Endothelial cell of umbilical vein (primary cell): ENCODE results near the gene RIPOR3. TPM values are rescaled to one million over a fixed set of nuclear protein-coding genes. Genes with fewer than 3 reads are reported as not detected.

Experiments
- BruUV-seq: library from RNA; stranded (reverse); fragments of 400-500 nt; replicated peaks from 2 replicates; lab custom pipeline; 2021; lab: Mats Ljungman, UMichigan
- CTCF ChIA-PET: fragments of 300-600, 350-600 bp; sonication (Branson Sonifier 250); formaldehyde crosslinking; loops from one replicate; lab custom pipeline; 2021; ENCODE audit warnings: antibody characterized with exemption, inconsistent platforms; lab: Charles Lee
- POLR2A ChIA-PET: fragments of 300-600, 350-600 bp; sonication (Branson Sonifier 250); formaldehyde crosslinking; loops from one replicate; lab custom pipeline; 2021; ENCODE audit warnings: antibody characterized with exemption, inconsistent platforms; lab: Charles Lee
- DNase-seq: peaks from one replicate; pipeline ENCODE4 v3.0.0-alpha.2; 2011; ENCODE audit warnings: low read depth, low spot score
- FAIRE-seq: peaks from 2 replicates; lab custom pipeline; 2011; peaks lifted over from hg19 to GRCh38; lab: Jason Lieb, UNC
- H2AFZ ChIP-seq: 2 replicates; pipeline ENCODE4 v1.6.0; 2012; ENCODE audit warnings: low read depth, low read length, control low read depth, inconsistent platforms
- H3K27ac ChIP-seq: 2 replicates; pipeline ENCODE4 v1.5.1; 2011; ENCODE audit warnings: low read depth, mild to moderate bottlenecking, control low read depth, low read length, moderate library complexity; ENCODE audit not compliant: insufficient read depth
- H3K27me3 ChIP-seq, 2 experiments: 2 replicates each; pipeline versions ENCODE4 v1.6.0 to v1.6.1; 2011; ENCODE audit warnings: low read length in 2 of 2, mixed read lengths in 1 of 2; ENCODE audit not compliant: control insufficient read depth in 2 of 2, insufficient read depth in 2 of 2
- H3K36me3 ChIP-seq, 2 experiments: 2 replicates in 1 of 2; 3 replicates in 1 of 2; pipeline ENCODE4 v1.5.1; 2011; ENCODE audit warnings: low read length in 2 of 2, mild to moderate bottlenecking in 1 of 2, moderate library complexity in 1 of 2; ENCODE audit not compliant: control insufficient read depth in 2 of 2, insufficient read depth in 2 of 2; ENCODE audit errors: extremely low read depth in 1 of 2
- H3K4me1 ChIP-seq: 3 replicates; pipeline ENCODE4 v1.5.1; 2011; ENCODE audit warnings: mild to moderate bottlenecking, low read length; ENCODE audit not compliant: control insufficient read depth, insufficient read depth; ENCODE audit errors: extremely low read depth
- H3K4me2 ChIP-seq: 2 replicates; pipeline ENCODE4 v1.6.1; 2011; ENCODE audit warnings: low read length, control low read depth, mixed read lengths; ENCODE audit not compliant: insufficient read depth
- H3K4me3 ChIP-seq, 3 experiments: fragments of 200-600 bp in 1 of 3; sonication (generic), shearing (Covaris generic) in 1 of 3; replicated peaks in 1 of 3; 2 replicates each; pipeline ENCODE4 v1.5.1; 2011 to 2016; ENCODE audit warnings: control low read depth in 3 of 3, low read length in 3 of 3, mild to moderate bottlenecking in 2 of 3, inconsistent platforms in 1 of 3, low read depth in 1 of 3, moderate library complexity in 1 of 3; ENCODE audit not compliant: insufficient read depth in 1 of 3
- H3K79me2 ChIP-seq: 2 replicates; pipeline ENCODE4 v1.6.0; 2012; ENCODE audit warnings: low read length, inconsistent platforms; ENCODE audit not compliant: control insufficient read depth, insufficient read depth
- H3K9ac ChIP-seq: replicated peaks from 2 replicates; pipeline ENCODE3; 2011; ENCODE audit warnings: low read length, control low read depth; ENCODE audit not compliant: insufficient read depth; ENCODE audit errors: extremely low read depth
- H3K9me1 ChIP-seq: replicated peaks from 3 replicates; pipeline ENCODE4 v1.6.0; 2011; ENCODE audit warnings: mild to moderate bottlenecking, low read length; ENCODE audit not compliant: control insufficient read depth, insufficient read depth; ENCODE audit errors: extremely low read depth
- H3K9me3 ChIP-seq: replicated peaks from 2 replicates; pipeline ENCODE4 v1.5.1; 2012; ENCODE audit warnings: low read length, inconsistent platforms; ENCODE audit not compliant: control insufficient read depth, insufficient read depth
- H4K20me1 ChIP-seq: replicated peaks from 2 replicates; pipeline ENCODE3; 2011; ENCODE audit warnings: mild to moderate bottlenecking, low read length; ENCODE audit not compliant: control insufficient read depth, insufficient read depth; ENCODE audit errors: extremely low read depth
- CTCF ChIP-seq, 2 donors: IDR thresholded peaks; 1 replicate in 1 of 2; 2 replicates in 1 of 2; pipeline ENCODE4 v1.5.1; 2011; ENCODE audit warnings: low read length in 2 of 2, mild to moderate bottlenecking in 2 of 2, moderate library complexity in 2 of 2, control low read depth in 1 of 2, inconsistent platforms in 1 of 2, low read depth in 1 of 2; ENCODE audit not compliant: insufficient read depth in 1 of 2; ENCODE audit errors: extremely low read depth in 1 of 2
- EZH2 ChIP-seq: IDR thresholded peaks from 2 replicates; pipeline ENCODE4 v1.6.1; 2012; ENCODE audit warnings: borderline replicate concordance, low read depth, mild to moderate bottlenecking, moderate library complexity, low read length, inconsistent platforms; ENCODE audit not compliant: severe bottlenecking
- FOS ChIP-seq: IDR thresholded peaks from 2 replicates; pipeline ENCODE4 v1.6.1; 2011; ENCODE audit warnings: mild to moderate bottlenecking, low read length, moderate library complexity, borderline replicate concordance; ENCODE audit not compliant: insufficient read depth
- GATA2 ChIP-seq: IDR thresholded peaks from 2 replicates; pipeline ENCODE4 v1.7.0; 2011; ENCODE audit warnings: low read depth, mild to moderate bottlenecking, moderate library complexity, mixed read lengths, low read length; ENCODE audit not compliant: insufficient read length, insufficient read depth
- JUN ChIP-seq: IDR thresholded peaks from 2 replicates; pipeline ENCODE4 v1.6.1; 2011; ENCODE audit warnings: borderline replicate concordance, low read depth; ENCODE audit not compliant: insufficient read length, insufficient read depth
- POLR2AphosphoS5 ChIP-seq: IDR thresholded peaks from 2 replicates; pipeline ENCODE4 v1.6.1; 2012; ENCODE audit warnings: low read depth, mild to moderate bottlenecking, control low read depth, low read length, moderate library complexity; ENCODE audit not compliant: insufficient read depth
- dilution Hi-C: fragments of 300-500 bp; cut with MboI; formaldehyde crosslinking; loops from one replicate; pipeline ENCODE4 v1.15.0; 2019; ENCODE audit warnings: low sequenced_read_pairs; ENCODE audit not compliant: extremely low pct_ligation_motif_present
- intact Hi-C: fragments of 100-400 bp; cut with micrococcal nuclease; formaldehyde crosslinking; loops from one replicate; pipeline ENCODE4 v1.10.0; 2022
- polyA plus RNA-seq, 4 experiments: library from polyadenylated mRNA; depleted of rRNA in 3 of 4; stranded (reverse) in 3 of 4; unstranded in 1 of 4; fragments of >200 nt; gene quantifications; 2 replicates each; pipeline versions ENCODE4 v1.2.1 to v1.2.3, GENCODE V29; 2011 to 2012; ENCODE audit warnings: missing spikeins in 1 of 4
- total RNA-seq: library from RNA; stranded (reverse); gene quantifications from 2 replicates; pipeline ENCODE4 v1.2.3, GENCODE V29; 2021

RIPOR3 gene
- total and polyA plus RNA-seq, 2 donors (not counting 3 experiments of a cell fraction or from before 2014, with no cell fraction given) = not detected

- Histone ChIP-seq H4K20me1 (no peaks in the 10 kb centered on the region), H3K79me2 (peaks cover 24% of the 10 kb centered on the region), H3K9me3 (no peaks in the 10 kb centered on the region), H3K9me1 (no peaks in the 10 kb centered on the region), H3K4me3 (no peak overlapping the region), H3K27ac (no peak overlapping the region), H3K36me3 (peaks cover 45 to 63% of the 10 kb centered on the region in 2 experiments), H3K27me3 (no peaks in the 10 kb centered on the region), H3K4me2 (no peak overlapping the region), H2AFZ (no peak overlapping the region), H3K4me1 (peaks cover 1% of the 10 kb centered on the region), H3K9ac (no peak overlapping the region)
- POLR2A ChIA-PET = no interaction called here
- DNase-seq (no peak), FAIRE-seq (no peak)
- no TSS peak for BruUV-seq
- no peak for TF ChIP-seq JUN
- no peak for TF ChIP-seq CTCF (IDR thresholded peaks at IDR 0.05; ENCODE audit: extremely low read depth in 1 of 2, insufficient read depth in 1 of 2, low read depth in 1 of 2, low read length in 2 of 2)
- TF ChIP-seq FOS = no peak
- TF ChIP-seq GATA2 = no peak
- no peak for TF ChIP-seq POLR2AphosphoS5
- TF ChIP-seq EZH2 = no peak
- dilution Hi-C loops (no loop called here), intact Hi-C loops (no loop called here)
- CTCF ChIA-PET = interaction anchor here (1.1 to 3.1 kb wide), 10 partner anchors 62 to 393 kb away, joined by 3 to 13 read pairs (median 5); partner anchors contain the start of gene CEBPB
Measured at GRCh38 chr20:50578778-50579165, 112.6 kb downstream of the RIPOR3 start.
